GM12878 (cell line): Measurements from ENCODE around the gene PIGS.

Experiments
- CTCF ChIP-seq, 3 experiments: IDR thresholded peaks in 2 of 3; conservative IDR thresholded peaks in 1 of 3; 2 replicates each; pipeline ENCODE4 v1.5.1; 2011; ENCODE audit warnings: low read depth in 3 of 3, low read length in 3 of 3, mild to moderate bottlenecking in 3 of 3, control low read depth in 2 of 3, moderate library complexity in 2 of 3, inconsistent platforms in 1 of 3, mixed read lengths in 1 of 3; ENCODE audit not compliant: control insufficient read depth in 2 of 3, insufficient read depth in 1 of 3; ENCODE audit errors: extremely low read depth in 1 of 3
- EZH2 ChIP-seq: IDR thresholded peaks from 2 replicates; pipeline ENCODE4 v1.6.1; 2012; ENCODE audit warnings: low read depth, mild to moderate bottlenecking, control low read depth, inconsistent platforms, low read length, borderline replicate concordance; ENCODE audit not compliant: control insufficient read depth
- JUNB ChIP-seq: IDR thresholded peaks from 2 replicates; pipeline ENCODE4 v1.6.1; 2016; ENCODE audit warnings: antibody characterized with exemption, mild to moderate bottlenecking
- MTA3 ChIP-seq: IDR thresholded peaks from 2 replicates; pipeline ENCODE4 v1.6.1; 2012; ENCODE audit warnings: low read length, inconsistent platforms, borderline replicate concordance
- ZNF274 ChIP-seq: IDR thresholded peaks from one replicate; pipeline ENCODE4 v1.8.0; 2011; ENCODE audit not compliant: insufficient read length, insufficient read depth

- TF ChIP-seq JUNB (no peak), EZH2 (no peak), MTA3 (no peak), CTCF (IDR thresholded peaks at IDR 0.05 in 2 of 3, conservative IDR thresholded peaks at IDR 0.05 in 1 of 3; ENCODE audit: control insufficient read depth in 2 of 3, extremely low read depth in 1 of 3, insufficient read depth in 1 of 3, low read depth in 3 of 3, low read length in 3 of 3) (no peak), ZNF274 (no peak)
These were observed 20.9 kb upstream of the PIGS start for GRCh38 chr17:28592260-28592659.
